ENCODE data around the gene CAMTA1. TPM values are rescaled to one million over a fixed set of nuclear protein-coding genes. Genes with fewer than 3 reads are reported as not detected.

CAMTA1 gene
- polyA plus RNA-seq, 1 donor (not counting 4 experiments of a cell fraction or from before 2014, with no cell fraction given): 51.4 TPM

DNA sequence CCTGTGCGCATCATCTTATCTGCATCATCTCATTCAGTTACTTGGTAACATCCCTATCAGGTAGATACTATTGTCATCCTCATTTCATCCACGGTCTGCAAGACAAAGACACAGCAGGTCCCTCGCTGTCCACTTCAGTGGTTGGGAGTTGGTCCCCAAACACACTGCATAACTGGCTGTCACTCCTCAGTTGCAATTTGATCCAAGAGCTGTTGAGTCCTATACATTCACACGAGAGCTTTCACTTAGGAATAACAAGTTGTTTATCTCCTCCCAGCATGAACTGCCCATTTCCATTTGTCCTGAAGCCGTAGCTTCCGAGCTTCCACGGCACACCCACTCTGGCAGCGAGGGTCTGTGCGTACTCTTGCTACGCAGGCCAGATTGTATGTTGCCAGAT lies 472.0 kb downstream of the CAMTA1 start:
- H3K9me3 ChIP-seq (ENCODE audit: control insufficient read depth, low read depth, low read length): no peaks in the 10 kb centered on the region
- H4K20me1 ChIP-seq (ENCODE audit: control insufficient read depth, extremely low read depth, insufficient read depth, low read length): no peaks in the 10 kb centered on the region
- FAIRE-seq (no peak), DNase-seq (ENCODE audit: low read depth, low spot score) (no peak)
- no peaks in the 10 kb centered on the region for H3K27me3 ChIP-seq (ENCODE audit: control insufficient read depth, extremely low read depth, insufficient read depth, low read length)
- no peak overlapping the region for H3K4me3 ChIP-seq (ENCODE audit: control insufficient read depth in 2 of 3, extremely low read depth in 1 of 3, insufficient read depth in 2 of 3, low read depth in 1 of 3, low read length in 3 of 3)
- dilution Hi-C loops (cut with MboI; ENCODE audit: extremely low pct_ligation_motif_present, low sequenced_read_pairs): no loop called here
- no peaks in the 10 kb centered on the region for H3K36me3 ChIP-seq (ENCODE audit: control insufficient read depth in 2 of 2, extremely low read depth in 1 of 2, insufficient read depth in 2 of 2, low read length in 2 of 2)
- H3K9ac ChIP-seq (ENCODE audit: control insufficient read depth, extremely low read depth, insufficient read depth, low read length): no peak overlapping the region
- no peak overlapping the region for H3K4me2 ChIP-seq (ENCODE audit: control insufficient read depth, extremely low read depth, insufficient read depth, low read depth, low read length)
- H2AFZ ChIP-seq (ENCODE audit: control insufficient read depth, low read length): no peak overlapping the region
- H3K79me2 ChIP-seq (ENCODE audit: control insufficient read depth, insufficient read depth, low read length): no peaks in the 10 kb centered on the region
- H3K9me1 ChIP-seq (ENCODE audit: control insufficient read depth, extremely low read depth, insufficient read depth, low read length): no peaks in the 10 kb centered on the region
- H3K4me1 ChIP-seq (ENCODE audit: control insufficient read depth, extremely low read depth, insufficient read depth, low read length): peaks cover 5% of the 10 kb centered on the region
- TF ChIP-seq CTCF (optimal IDR thresholded peaks at IDR 0.05 in 1 of 3, IDR thresholded peaks at IDR 0.05 in 1 of 3, conservative IDR thresholded peaks at IDR 0.05 in 1 of 3; ENCODE audit: extremely low read depth in 1 of 3, insufficient read depth in 2 of 3, low read length in 3 of 3) (no peak), EZH2 (IDR thresholded peaks at IDR 0.05; ENCODE audit: low read length) (no peak)
- H3K27ac ChIP-seq (ENCODE audit: control insufficient read depth, insufficient read depth, low read length): no peak overlapping the region

- Histone ChIP-seq H4K20me1 (ENCODE audit: control insufficient read depth, extremely low read depth, insufficient read depth, low read length) (no peaks in the 10 kb centered on the region), H3K27me3 (ENCODE audit: control insufficient read depth, extremely low read depth, insufficient read depth, low read length) (no peaks in the 10 kb centered on the region), H3K4me1 (ENCODE audit: control insufficient read depth, extremely low read depth, insufficient read depth, low read length) (peaks cover 10% of the 10 kb centered on the region), H3K4me3 (ENCODE audit: control insufficient read depth in 2 of 3, extremely low read depth in 1 of 3, insufficient read depth in 2 of 3, low read depth in 1 of 3, low read length in 3 of 3) (no peak overlapping the region), H3K27ac (ENCODE audit: control insufficient read depth, insufficient read depth, low read length) (no peak overlapping the region), H3K4me2 (ENCODE audit: control insufficient read depth, extremely low read depth, insufficient read depth, low read depth, low read length) (no peak overlapping the region), H3K9me3 (ENCODE audit: control insufficient read depth, low read depth, low read length) (no peaks in the 10 kb centered on the region), H2AFZ (ENCODE audit: control insufficient read depth, low read length) (no peak overlapping the region), H3K9me1 (ENCODE audit: control insufficient read depth, extremely low read depth, insufficient read depth, low read length) (no peaks in the 10 kb centered on the region), H3K36me3 (ENCODE audit: control insufficient read depth in 2 of 2, extremely low read depth in 1 of 2, insufficient read depth in 2 of 2, low read length in 2 of 2) (no peaks in the 10 kb centered on the region), H3K9ac (ENCODE audit: control insufficient read depth, extremely low read depth, insufficient read depth, low read length) (no peak overlapping the region), H3K79me2 (ENCODE audit: control insufficient read depth, insufficient read depth, low read length) (no peaks in the 10 kb centered on the region)
- TF ChIP-seq CTCF (optimal IDR thresholded peaks at IDR 0.05 in 1 of 3, IDR thresholded peaks at IDR 0.05 in 1 of 3, conservative IDR thresholded peaks at IDR 0.05 in 1 of 3; ENCODE audit: extremely low read depth in 1 of 3, insufficient read depth in 2 of 3, low read length in 3 of 3) (no peak), EZH2 (IDR thresholded peaks at IDR 0.05; ENCODE audit: low read length) (no peak)
- FAIRE-seq (no peak), DNase-seq (ENCODE audit: low read depth, low spot score) (no peak)
- dilution Hi-C loops (cut with MboI; ENCODE audit: extremely low pct_ligation_motif_present, low sequenced_read_pairs): no loop called here
Measured at GRCh38 chr1:7258589-7259135, 473.4 kb downstream of the CAMTA1 start.

Measured in keratinocyte (primary cell).